Measurements from ENCODE around the gene MAS1L. TPM values are rescaled to one million over a fixed set of nuclear protein-coding genes. Genes with fewer than 3 reads are reported as not detected.

MAS1L gene
- total and polyA plus RNA-seq, 3 donors from 2014 or later: not detected

- TF ChIP-seq CTCF (IDR thresholded peaks at IDR 0.05) (no peak), POLR2A (IDR thresholded peaks at IDR 0.05) (no peak)
Observed at GRCh38 chr6:29502597-29502996, 14.8 kb upstream of the MAS1L start.

DNA sequence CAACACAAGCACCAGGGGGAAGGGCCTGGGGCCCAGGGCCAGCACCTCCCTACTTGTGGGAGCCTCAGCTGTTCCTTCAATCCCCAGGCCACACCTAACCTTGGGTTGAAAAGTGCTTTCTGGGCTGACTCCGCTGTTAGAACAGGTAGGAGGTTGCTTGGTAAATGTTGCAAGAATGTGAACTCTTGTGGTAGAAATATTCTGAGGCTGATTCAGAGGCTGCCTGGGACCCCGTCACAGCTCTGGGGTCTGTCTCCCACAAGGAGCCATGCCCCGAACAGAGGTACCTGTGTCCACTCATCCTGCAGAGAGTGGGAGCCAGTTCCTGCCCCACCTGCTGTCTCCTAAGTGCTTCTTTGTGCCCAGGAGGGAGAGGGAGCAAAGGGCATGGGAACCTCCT, 14.4 kb upstream of the MAS1L start:
- WGBS, 2 donors: 90 to 100% methylated on average over 1 to 3 of the region's 3 CpGs
- Histone ChIP-seq H3K4me3 (no peak overlapping the region), H3K27me3 (no peaks in the 10 kb centered on the region), H3K27ac (no peak overlapping the region), H3K9me3 (no peaks in the 10 kb centered on the region), H3K4me1 (no peaks in the 10 kb centered on the region), H3K36me3 (ENCODE audit: low read depth, missing control alignments) (no peaks in the 10 kb centered on the region)
- TF ChIP-seq POLR2A (IDR thresholded peaks at IDR 0.05) (no peak), CTCF (IDR thresholded peaks at IDR 0.05) (no peak)
- no peak for DNase-seq
- intact Hi-C loops (cut with DNase I; ENCODE audit: low total_unique reads): no loop called here

More at GRCh38 chr6:29502597-29502996, 14.8 kb upstream of the MAS1L start:
- no peak for DNase-seq
- Histone ChIP-seq H3K4me3 (no peak overlapping the region), H3K4me1 (no peaks in the 10 kb centered on the region), H3K9me3 (no peaks in the 10 kb centered on the region), H3K27ac (no peak overlapping the region), H3K36me3 (ENCODE audit: low read depth, missing control alignments) (no peaks in the 10 kb centered on the region), H3K27me3 (no peaks in the 10 kb centered on the region)
- intact Hi-C loops (cut with DNase I; ENCODE audit: low total_unique reads): no loop called here
- 89 to 91% methylated on average over 5 of the region's 5 CpGs for WGBS, 2 donors

DNA sequence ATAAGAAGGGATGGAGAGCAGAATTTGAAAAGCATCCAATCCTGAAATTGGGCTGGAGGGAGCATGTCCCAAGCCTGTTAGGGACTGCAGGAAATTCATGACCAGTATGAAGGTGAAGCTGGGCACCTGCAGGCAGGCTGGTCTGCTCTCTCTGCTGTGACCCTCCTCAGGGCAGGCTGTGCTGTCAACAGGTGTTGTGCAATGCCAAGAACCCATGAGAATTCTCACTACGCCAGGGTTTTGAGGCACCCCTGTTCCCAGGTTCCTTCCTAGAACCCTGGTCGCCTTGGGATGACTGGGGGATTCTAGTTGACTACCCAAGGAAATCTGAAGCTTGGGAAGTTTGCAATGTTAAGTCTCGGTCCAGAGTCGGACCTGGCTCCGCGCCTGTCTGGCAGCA, 13.3 kb upstream of the MAS1L start:
- TF ChIP-seq CTCF (IDR thresholded peaks at IDR 0.05) (no peak), POLR2A (IDR thresholded peaks at IDR 0.05) (no peak)
- Histone ChIP-seq H3K27me3 (no peaks in the 10 kb centered on the region), H3K4me3 (no peak overlapping the region), H3K27ac (no peak overlapping the region), H3K9me3 (no peaks in the 10 kb centered on the region), H3K36me3 (ENCODE audit: low read depth, missing control alignments) (no peaks in the 10 kb centered on the region), H3K4me1 (no peaks in the 10 kb centered on the region)
- WGBS, 2 donors: 89 to 98% methylated on average over 6 of the region's 6 CpGs
- DNase-seq: no peak
- intact Hi-C loops (cut with DNase I; ENCODE audit: low total_unique reads): no loop called here

DNA sequence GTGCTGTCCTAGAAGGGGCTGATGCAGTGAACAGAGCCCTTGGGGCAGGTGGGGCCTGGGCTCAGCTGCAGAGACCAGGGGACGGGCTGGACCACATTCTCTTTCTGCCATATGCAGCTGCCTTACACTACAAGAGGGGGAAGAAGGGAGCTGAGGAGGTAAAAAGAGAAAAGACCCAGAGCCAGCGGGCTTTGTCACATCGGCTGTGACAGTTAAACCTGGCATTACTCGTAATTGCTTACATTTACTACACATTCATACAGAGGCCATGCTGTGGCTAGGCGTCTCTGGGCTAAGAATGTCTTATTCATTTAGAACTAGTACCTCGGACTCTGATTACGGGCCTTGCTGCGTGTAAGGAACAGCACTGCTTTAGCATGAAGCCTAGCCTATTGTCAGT, 12.8 kb upstream of the MAS1L start:
- Histone ChIP-seq H3K9me3 (no peaks in the 10 kb centered on the region), H3K27me3 (no peaks in the 10 kb centered on the region), H3K4me1 (no peaks in the 10 kb centered on the region), H3K4me3 (no peak overlapping the region), H3K27ac (no peak overlapping the region), H3K36me3 (ENCODE audit: low read depth, missing control alignments) (no peaks in the 10 kb centered on the region)
- DNase-seq: no peak
- 91 to 92% methylated on average over 8 of the region's 8 CpGs for WGBS, 2 donors
- intact Hi-C loops (cut with DNase I; ENCODE audit: low total_unique reads): no loop called here
- TF ChIP-seq POLR2A (IDR thresholded peaks at IDR 0.05): no peak
- TF ChIP-seq CTCF (IDR thresholded peaks at IDR 0.05): no peak

- no peaks in the 10 kb centered on the region for H3K27me3 ChIP-seq
- no peak overlapping the region for H3K4me3 ChIP-seq
- intact Hi-C loops (cut with DNase I; ENCODE audit: low total_unique reads): no loop called here
- TF ChIP-seq POLR2A (IDR thresholded peaks at IDR 0.05): no peak
- TF ChIP-seq CTCF (IDR thresholded peaks at IDR 0.05): no peak
- no peaks in the 10 kb centered on the region for H3K9me3 ChIP-seq
- 79 to 86% methylated on average over 3 to 5 of the region's 5 CpGs for WGBS, 2 donors
- no peaks in the 10 kb centered on the region for H3K4me1 ChIP-seq
- no peaks in the 10 kb centered on the region for H3K36me3 ChIP-seq (ENCODE audit: low read depth, missing control alignments)
- H3K27ac ChIP-seq: no peak overlapping the region
- DNase-seq: no peak
Observed at GRCh38 chr6:29499704-29500103, 11.9 kb upstream of the MAS1L start.
